Trophoblast cell (in vitro differentiated cells and primary cell): ENCODE measurements around the gene ZNF319.

Experiments used
- DNase-seq, 2 donors: peaks; one replicate each; pipeline ENCODE4 v3.0.0-alpha.2; 2016
- H2AFZ ChIP-seq: 2 replicates; pipeline ENCODE4 v1.6.1; 2013; ENCODE audit warnings: low read length, moderate library complexity, mild to moderate bottlenecking; ENCODE audit not compliant: insufficient read depth, poor library complexity
- H2AK5ac ChIP-seq: 2 replicates; pipeline ENCODE4 v1.6.1; 2013; ENCODE audit warnings: mild to moderate bottlenecking, low read length
- H2BK120ac ChIP-seq: 2 replicates; pipeline ENCODE4 v1.6.1; 2013; ENCODE audit warnings: low read length, mild to moderate bottlenecking, moderate library complexity; ENCODE audit not compliant: insufficient read depth, poor library complexity
- H2BK12ac ChIP-seq: 2 replicates; pipeline ENCODE4 v1.6.1; 2013; ENCODE audit warnings: mild to moderate bottlenecking, low read length, moderate library complexity
- H2BK5ac ChIP-seq: 2 replicates; pipeline ENCODE4 v1.6.1; 2013; ENCODE audit warnings: low read length, low read depth, moderate library complexity, mild to moderate bottlenecking; ENCODE audit not compliant: poor library complexity
- H3K14ac ChIP-seq: 2 replicates; pipeline ENCODE4 v1.6.1; 2013; ENCODE audit warnings: mild to moderate bottlenecking, low read length
- H3K18ac ChIP-seq: 2 replicates; pipeline ENCODE4 v1.6.1; 2013; ENCODE audit warnings: mild to moderate bottlenecking, low read length
- H3K23ac ChIP-seq: 2 replicates; pipeline ENCODE4 v1.6.1; 2013; ENCODE audit warnings: low read length
- H3K27ac ChIP-seq: 2 replicates; pipeline ENCODE4 v1.5.1; 2013; ENCODE audit warnings: low read depth, mild to moderate bottlenecking, inconsistent platforms, low read length, moderate library complexity
- H3K27me3 ChIP-seq: 2 replicates; pipeline ENCODE4 v1.6.1; 2013; ENCODE audit warnings: inconsistent platforms, mild to moderate bottlenecking, low read length, moderate library complexity; ENCODE audit not compliant: insufficient read depth
- H3K36me3 ChIP-seq, 2 experiments: 1 replicate in 1 of 2; 2 replicates in 1 of 2; pipeline ENCODE4 v1.6.1; 2013; ENCODE audit warnings: low read length in 2 of 2, mild to moderate bottlenecking in 2 of 2, moderate library complexity in 1 of 2; ENCODE audit not compliant: insufficient read depth in 2 of 2, control insufficient read depth in 1 of 2
- H3K4ac ChIP-seq: 2 replicates; pipeline ENCODE4 v1.6.1; 2013; ENCODE audit warnings: low read depth, mild to moderate bottlenecking, low read length, moderate library complexity
- H3K4me1 ChIP-seq, 2 experiments: 1 replicate in 1 of 2; 2 replicates in 1 of 2; pipeline ENCODE4 v1.6.1; 2013; ENCODE audit warnings: low read length in 2 of 2, mild to moderate bottlenecking in 2 of 2, moderate library complexity in 1 of 2; ENCODE audit not compliant: insufficient read depth in 2 of 2, control insufficient read depth in 1 of 2
- H3K4me2 ChIP-seq: 2 replicates; pipeline ENCODE4 v1.6.1; 2013; ENCODE audit warnings: inconsistent platforms, mild to moderate bottlenecking, low read length, moderate library complexity
- H3K4me3 ChIP-seq: 2 replicates; pipeline ENCODE4 v1.5.1; 2013; ENCODE audit warnings: mild to moderate bottlenecking, low read depth, low read length, inconsistent platforms
- H3K79me1 ChIP-seq: one replicate; pipeline ENCODE4 v1.6.1; 2013; ENCODE audit warnings: low read length
- H3K79me2 ChIP-seq: 2 replicates; pipeline ENCODE4 v1.6.1; 2013; ENCODE audit warnings: low read length, mild to moderate bottlenecking; ENCODE audit not compliant: control insufficient read depth, insufficient read depth, poor library complexity
- H3K9ac ChIP-seq: 2 replicates; pipeline ENCODE4 v1.6.1; 2013; ENCODE audit warnings: mild to moderate bottlenecking, low read length
- H3K9me3 ChIP-seq: 2 replicates; pipeline ENCODE4 v1.6.1; 2013; ENCODE audit warnings: low read depth, mild to moderate bottlenecking, control low read depth, inconsistent platforms, low read length; ENCODE audit not compliant: insufficient read depth
- H4K12ac ChIP-seq: 2 replicates; pipeline ENCODE4 v1.6.1; 2013; ENCODE audit warnings: low read depth, mild to moderate bottlenecking, low read length, moderate library complexity
- H4K8ac ChIP-seq: 2 replicates; pipeline ENCODE4 v1.6.1; 2013; ENCODE audit warnings: low read depth, mild to moderate bottlenecking, low read length, moderate library complexity
- H4K91ac ChIP-seq: one replicate; pipeline ENCODE4 v1.6.1; 2013; ENCODE audit warnings: low read depth, mild to moderate bottlenecking, low read length, moderate library complexity
- WGBS: extraction: QIAGEN DNeasy Blood & Tissue Kit; methylation state at CpG from one replicate; pipeline ENCODE4 v1.1.7; 2013; ENCODE audit warnings: missing lambda C conversion rate; ENCODE audit not compliant: insufficient read length, insufficient coverage; ENCODE audit errors: extremely low coverage; 5-methylcytosine and 5-hydroxymethylcytosine counted together

Gene ZNF319

DNA sequence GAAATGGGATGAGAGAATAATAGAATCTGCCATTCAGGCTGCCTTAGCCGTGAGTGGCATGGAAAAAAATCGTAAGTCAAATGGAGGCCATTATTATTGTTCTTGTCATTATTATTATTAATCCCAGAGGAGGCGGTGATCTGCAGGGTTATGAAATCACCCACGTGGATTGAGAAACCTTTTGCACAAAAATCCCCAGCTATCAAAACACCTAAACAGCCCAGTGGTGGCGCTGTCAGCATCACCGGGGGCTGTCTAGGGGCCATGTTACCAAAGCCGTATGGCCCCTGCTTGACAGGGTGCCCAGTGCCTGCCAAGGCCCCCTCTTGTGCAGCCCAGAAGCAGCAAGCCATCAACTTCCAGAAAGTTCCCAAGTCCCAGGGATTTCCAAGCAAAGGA is 54.7 kb downstream of the ZNF319 start:
- no peaks in the 10 kb centered on the region for H3K79me1 ChIP-seq
- no peaks in the 10 kb centered on the region for H3K79me2 ChIP-seq
- H2BK12ac ChIP-seq: no peak overlapping the region
- H3K18ac ChIP-seq: no peak overlapping the region
- no peak overlapping the region for H2BK120ac ChIP-seq
- H3K14ac ChIP-seq: no peak overlapping the region
- H3K4me1 ChIP-seq: no peaks in the 10 kb centered on the region
- no peaks in the 10 kb centered on the region for H3K9me3 ChIP-seq
- WGBS: no CpG with 5 or more reads among the region's 7 CpGs
- no peaks in the 10 kb centered on the region for H3K27me3 ChIP-seq
- H2AFZ ChIP-seq: no peak overlapping the region
- no peaks in the 10 kb centered on the region for H3K36me3 ChIP-seq
- no peak overlapping the region for H3K4me2 ChIP-seq
- H4K12ac ChIP-seq: no peak overlapping the region
- no peak overlapping the region for H4K8ac ChIP-seq
- no peak overlapping the region for H3K4ac ChIP-seq
- H3K9ac ChIP-seq: no peak overlapping the region
- no peak for DNase-seq
- H2BK5ac ChIP-seq: no peak overlapping the region
- no peak overlapping the region for H3K4me3 ChIP-seq
- no peak overlapping the region for H4K91ac ChIP-seq
- H3K27ac ChIP-seq: no peak overlapping the region
- no peak overlapping the region for H2AK5ac ChIP-seq
- H3K23ac ChIP-seq: no peak overlapping the region

DNA sequence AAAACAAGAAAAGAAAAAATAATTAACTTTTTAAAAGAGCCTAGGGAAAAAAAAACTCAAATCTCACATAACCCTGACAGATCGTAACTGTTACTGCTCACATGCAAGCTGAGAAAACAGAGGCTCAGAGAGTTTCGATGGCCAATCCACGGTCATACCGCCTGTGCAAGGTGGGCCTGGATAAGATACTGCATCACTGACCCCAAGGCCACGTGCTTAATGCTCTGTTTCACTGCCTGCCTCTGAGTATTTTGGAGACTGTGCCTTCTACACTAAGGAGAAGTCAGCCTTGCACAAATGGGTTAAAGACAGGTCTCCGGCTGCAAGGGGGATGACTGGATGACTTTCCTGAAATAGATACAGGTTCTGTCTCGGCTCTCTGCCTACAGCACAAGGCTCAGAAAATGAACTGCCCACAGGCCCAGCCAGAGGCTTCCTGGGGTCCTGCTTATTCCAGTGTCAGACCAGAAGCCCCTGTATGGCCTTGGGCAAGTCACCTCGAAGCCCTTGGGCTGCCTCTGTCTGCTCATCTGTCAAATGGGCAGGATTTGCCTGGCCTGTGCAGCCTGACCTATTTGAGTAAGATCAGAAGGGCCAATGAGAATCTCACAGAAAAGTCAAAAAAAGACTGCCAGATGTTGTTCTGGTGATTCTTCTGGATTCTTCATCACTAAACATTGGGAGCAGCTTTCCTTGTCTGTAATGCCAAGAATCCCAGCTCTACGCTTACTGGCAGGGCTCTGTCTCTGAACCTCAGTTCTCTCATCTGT is 55.3 kb downstream of the ZNF319 start:
- Histone ChIP-seq H3K14ac (no peak overlapping the region), H3K4me2 (no peak overlapping the region), H4K12ac (no peak overlapping the region), H3K4me3 (no peak overlapping the region), H3K36me3 (no peaks in the 10 kb centered on the region), H3K4me1 (no peaks in the 10 kb centered on the region), H2BK12ac (no peak overlapping the region), H3K9ac (no peak overlapping the region), H2BK5ac (no peak overlapping the region), H3K79me2 (no peaks in the 10 kb centered on the region), H4K8ac (no peak overlapping the region), H3K4ac (no peak overlapping the region), H2AFZ (no peak overlapping the region), H3K79me1 (no peaks in the 10 kb centered on the region), H3K23ac (no peak overlapping the region), H3K9me3 (no peaks in the 10 kb centered on the region), H2BK120ac (no peak overlapping the region), H3K18ac (no peak overlapping the region), H4K91ac (no peak overlapping the region), H2AK5ac (no peak overlapping the region), H3K27me3 (no peaks in the 10 kb centered on the region), H3K27ac (no peak overlapping the region)
- no CpG with 5 or more reads among the region's 9 CpGs for WGBS
- DNase-seq: no peak
